Measurements from ENCODE around the gene MRPL51. TPM values are rescaled to one million over a fixed set of nuclear protein-coding genes. Genes with fewer than 3 reads are reported as not detected.
"Not testable (repeated sequence)": the region's sequence is repeated elsewhere in the genome, so short reads cannot be mapped to it uniquely, and the experiment has no call there.

Gene MRPL51
- polyA plus RNA-seq (2013, experiment 1 of 2): 233 TPM
- polyA plus RNA-seq (2013, experiment 2 of 2): 231 TPM

DNA sequence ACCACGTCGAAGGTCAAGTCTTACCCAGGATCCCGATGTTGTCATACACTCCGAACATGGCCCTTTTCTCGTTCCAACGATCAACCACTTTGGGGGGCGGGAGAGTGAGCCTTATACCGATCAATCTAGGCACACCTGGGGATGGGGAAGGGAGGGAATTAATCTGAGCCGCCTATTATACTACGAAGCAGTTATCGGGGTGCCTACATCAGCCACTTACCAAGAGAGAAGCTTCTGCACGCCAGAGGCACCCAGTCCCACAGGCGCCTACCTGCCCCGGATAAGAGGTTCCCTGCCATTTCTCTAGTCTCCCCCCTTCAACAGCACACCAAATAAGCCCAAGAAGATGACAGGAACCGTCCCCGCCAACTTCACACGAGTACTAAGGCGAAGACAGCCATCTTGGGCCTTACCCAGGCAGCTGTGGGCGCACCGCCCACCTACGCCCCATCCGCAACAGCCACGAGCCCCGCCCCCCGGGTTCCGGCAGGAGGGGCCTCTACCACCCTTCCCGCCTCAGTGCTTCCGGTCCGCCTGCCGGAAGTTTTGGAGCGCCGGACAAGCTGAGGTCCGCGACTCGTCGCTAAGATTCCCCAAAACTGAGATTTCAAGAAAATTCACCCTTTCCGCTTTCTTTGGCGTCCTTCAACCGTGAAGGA is at the start of gene MRPL51:
Gene MRPL51 (minus strand): TSS at position 425 of the 659 bp plus-strand sequence. CDS start 126 bp downstream, at position 299.
- Histone ChIP-seq H3K27me3 (ENCODE audit: insufficient read depth, low read length) (no peaks in the 10 kb centered on the region), H3K27ac (ENCODE audit: low read depth, low read length) (peak within 1 kb of the TSS; percentile 98)

DNA sequence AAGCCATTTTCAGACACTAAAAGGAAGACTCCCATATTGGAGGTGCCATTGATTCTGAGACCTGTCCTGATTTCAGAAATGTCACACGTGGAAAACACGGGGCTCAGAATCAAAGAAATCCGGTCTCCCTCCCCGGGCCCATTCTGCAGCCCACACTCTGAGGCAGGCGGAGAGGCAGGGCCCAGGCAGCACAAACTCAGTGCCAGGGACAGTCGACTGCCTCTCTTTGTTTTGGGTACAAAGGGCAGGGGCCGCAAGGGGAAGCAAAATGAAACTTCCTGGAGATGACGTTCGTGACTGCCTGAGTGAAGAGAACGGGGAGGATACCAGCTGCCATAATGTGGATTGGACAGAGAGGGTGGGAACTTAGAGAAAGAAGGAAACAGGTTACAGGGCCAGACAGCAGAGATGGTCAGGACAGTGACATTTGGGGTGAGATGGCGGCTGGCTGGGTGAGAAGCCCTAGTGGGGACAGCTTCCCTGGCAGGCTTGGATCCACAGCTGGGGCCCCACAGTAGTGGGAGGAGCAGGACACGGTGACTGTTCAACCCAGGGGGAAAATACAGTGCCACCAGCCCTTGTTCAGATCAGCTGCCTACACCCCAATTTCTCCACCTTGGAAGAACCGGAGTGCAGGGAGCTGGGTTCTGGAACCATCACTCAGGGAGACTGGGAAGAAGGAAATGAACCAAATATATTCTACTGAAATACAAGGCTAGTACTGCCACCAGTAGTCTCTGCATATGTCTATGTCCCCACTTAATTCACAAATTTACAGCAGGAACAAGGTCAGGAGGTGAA is 49.3 kb upstream of the MRPL51 start:
- no peaks in the 10 kb centered on the region for H3K9me3 ChIP-seq (ENCODE audit: insufficient read depth, low read depth, low read length)
- H3K27me3 ChIP-seq (ENCODE audit: insufficient read depth, low read length): no peaks in the 10 kb centered on the region
- peaks cover 6% of the 10 kb centered on the region for H3K4me1 ChIP-seq (ENCODE audit: insufficient read depth, low read length)
- no peak overlapping the region for H3K4me3 ChIP-seq (ENCODE audit: low read length)
- no peak overlapping the region for H3K27ac ChIP-seq (ENCODE audit: low read depth, low read length)
- H3K36me3 ChIP-seq (ENCODE audit: insufficient read depth, low read length): peaks cover 44% of the 10 kb centered on the region
- WGBS: 88% methylated on average over 13 of the region's 13 CpGs
- H3K9ac ChIP-seq (ENCODE audit: low read depth, low read length): no peak overlapping the region

More for the DNA sequence above, at the start of gene MRPL51:
- Histone ChIP-seq H3K4me1 (ENCODE audit: insufficient read depth, low read length) (peaks cover 7% of the 10 kb centered on the region), H3K9me3 (ENCODE audit: insufficient read depth, low read depth, low read length) (no peaks in the 10 kb centered on the region), H3K36me3 (ENCODE audit: insufficient read depth, low read length) (peaks cover 39% of the 10 kb centered on the region), H3K4me3 (ENCODE audit: low read length) (peak within 1 kb of the TSS; percentile 97), H3K9ac (ENCODE audit: low read depth, low read length) (peak within 1 kb of the TSS; percentile 96)
- 1% methylated on average over 38 of the region's 39 CpGs for WGBS

DNA sequence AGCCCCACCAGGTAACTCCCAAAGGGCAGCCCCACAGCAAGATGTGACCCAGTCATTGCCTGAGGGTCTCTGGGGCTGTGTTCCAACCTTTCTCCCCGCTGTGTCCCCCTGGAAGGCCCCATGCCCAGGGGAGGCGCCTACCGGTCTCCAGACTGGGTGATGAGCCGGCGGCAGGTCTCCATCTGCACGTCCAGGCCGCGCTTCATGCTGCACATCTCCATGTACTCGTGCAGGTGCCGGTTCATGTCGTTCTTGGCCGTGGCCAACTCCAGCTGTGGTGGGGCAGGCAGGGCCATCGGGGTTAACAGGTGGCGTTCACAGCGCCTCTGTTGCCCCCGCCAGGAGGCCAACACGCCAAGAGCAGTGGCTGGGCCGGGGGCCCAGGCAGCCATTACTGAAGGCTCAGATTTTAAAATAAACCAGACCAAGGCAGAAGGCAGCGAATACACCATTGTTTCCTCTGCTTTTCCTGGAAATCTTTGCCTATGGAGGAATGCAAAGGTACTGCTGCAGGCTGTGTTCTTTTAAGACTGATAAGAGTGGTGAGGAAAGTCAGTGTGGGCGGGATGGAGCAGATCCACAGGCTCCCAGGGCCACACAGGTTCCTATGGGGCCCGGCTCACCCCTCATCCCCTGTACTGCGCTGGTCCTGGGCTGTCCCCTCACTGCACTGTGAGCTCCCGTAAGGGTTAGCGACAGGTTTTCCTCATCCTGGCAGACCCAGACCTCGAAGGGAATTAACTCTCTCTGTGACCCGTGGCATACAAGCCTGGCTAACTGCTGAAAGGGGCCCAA is 48.5 kb upstream of the MRPL51 start:
- H3K27ac ChIP-seq (ENCODE audit: low read depth, low read length): peak overlapping the region; percentile 33; the same call in 1 of the 2 replicates
- WGBS: 93% methylated on average over 26 of the region's 26 CpGs
- no peaks in the 10 kb centered on the region for H3K27me3 ChIP-seq (ENCODE audit: insufficient read depth, low read length)
- no peak overlapping the region for H3K9ac ChIP-seq (ENCODE audit: low read depth, low read length)
- peaks cover 44% of the 10 kb centered on the region for H3K36me3 ChIP-seq (ENCODE audit: insufficient read depth, low read length)
- H3K4me1 ChIP-seq (ENCODE audit: insufficient read depth, low read length): peaks cover 6% of the 10 kb centered on the region
- no peak overlapping the region for H3K4me3 ChIP-seq (ENCODE audit: low read length)
- no peaks in the 10 kb centered on the region for H3K9me3 ChIP-seq (ENCODE audit: insufficient read depth, low read depth, low read length)

DNA sequence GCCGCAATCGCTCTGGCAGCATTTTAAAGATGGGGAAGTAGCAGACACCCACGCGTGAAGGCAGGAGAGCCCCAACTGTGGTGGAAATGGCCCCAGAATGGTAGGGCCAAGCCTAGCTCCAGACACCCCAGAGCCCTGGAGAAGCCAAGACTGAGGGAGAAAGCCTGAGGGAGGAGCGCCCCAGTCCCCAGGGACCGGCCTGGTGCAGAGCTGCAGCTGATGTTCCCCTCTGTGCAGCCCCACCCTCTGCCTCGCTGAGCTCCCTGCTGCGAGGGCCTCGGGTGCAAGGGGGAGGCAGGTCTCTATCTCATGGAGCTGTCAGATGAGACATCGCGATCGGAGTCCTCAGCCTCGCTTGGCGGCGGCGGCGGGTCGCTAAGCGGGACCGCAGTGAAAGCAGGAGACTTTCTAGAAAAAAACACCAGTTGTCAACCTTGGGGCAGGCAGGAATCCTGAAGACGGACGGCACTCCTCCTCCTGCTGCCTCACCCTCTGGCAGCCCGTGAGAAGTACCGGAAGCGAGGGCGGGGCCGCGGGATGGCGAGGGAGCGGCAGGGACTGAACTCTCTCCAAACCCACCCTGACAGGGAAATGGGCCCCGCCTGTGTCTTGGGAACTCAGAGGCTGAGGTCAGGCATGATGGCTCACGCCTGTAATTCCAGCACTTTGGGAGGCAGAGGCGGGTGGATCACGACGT is 47.3 kb upstream of the MRPL51 start:
- Histone ChIP-seq H3K36me3 (ENCODE audit: insufficient read depth, low read length) (peaks cover 48% of the 10 kb centered on the region), H3K9ac (ENCODE audit: low read depth, low read length) (no peak overlapping the region), H3K4me1 (ENCODE audit: insufficient read depth, low read length) (peaks cover 11% of the 10 kb centered on the region), H3K9me3 (ENCODE audit: insufficient read depth, low read depth, low read length) (no peaks in the 10 kb centered on the region), H3K27me3 (ENCODE audit: insufficient read depth, low read length) (no peaks in the 10 kb centered on the region), H3K4me3 (ENCODE audit: low read length) (peak overlapping the region; percentile 13; the same call in 1 of the 2 replicates), H3K27ac (ENCODE audit: low read depth, low read length) (peak overlapping the region; percentile 50; the same call in 1 of the 2 replicates)
- 18% methylated on average over 35 of the region's 35 CpGs for WGBS

DNA sequence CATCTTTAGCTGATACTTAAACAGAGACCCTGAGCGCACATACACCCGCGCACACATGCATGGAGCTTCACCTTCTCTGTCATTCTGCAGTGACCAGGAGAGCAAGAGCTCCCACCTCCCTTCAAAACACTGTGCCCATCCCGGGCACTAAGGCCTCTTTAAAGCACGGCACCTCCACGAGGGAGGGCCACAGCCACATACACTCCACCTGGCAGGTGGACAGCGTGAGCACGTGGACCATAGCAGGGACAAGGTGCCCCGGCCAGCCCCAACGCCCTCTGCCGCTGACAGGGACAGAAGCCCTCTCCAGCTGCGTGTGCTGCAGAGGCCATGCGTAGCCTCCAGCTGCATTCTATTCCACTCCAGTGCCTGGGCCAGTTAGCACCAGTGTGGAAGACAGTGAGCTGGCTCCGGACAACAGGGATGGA is 46.7 kb upstream of the MRPL51 start:
- H3K27me3 ChIP-seq (ENCODE audit: insufficient read depth, low read length): no peaks in the 10 kb centered on the region
- 79% methylated on average over 14 of the region's 14 CpGs for WGBS
- peaks cover 52% of the 10 kb centered on the region for H3K36me3 ChIP-seq (ENCODE audit: insufficient read depth, low read length)
- no peak overlapping the region for H3K9ac ChIP-seq (ENCODE audit: low read depth, low read length)
- no peak overlapping the region for H3K4me3 ChIP-seq (ENCODE audit: low read length)
- H3K4me1 ChIP-seq (ENCODE audit: insufficient read depth, low read length): peaks cover 11% of the 10 kb centered on the region
- no peaks in the 10 kb centered on the region for H3K9me3 ChIP-seq (ENCODE audit: insufficient read depth, low read depth, low read length)
- H3K27ac ChIP-seq (ENCODE audit: low read depth, low read length): no peak overlapping the region; the same call in 1 of the 2 replicates

DNA sequence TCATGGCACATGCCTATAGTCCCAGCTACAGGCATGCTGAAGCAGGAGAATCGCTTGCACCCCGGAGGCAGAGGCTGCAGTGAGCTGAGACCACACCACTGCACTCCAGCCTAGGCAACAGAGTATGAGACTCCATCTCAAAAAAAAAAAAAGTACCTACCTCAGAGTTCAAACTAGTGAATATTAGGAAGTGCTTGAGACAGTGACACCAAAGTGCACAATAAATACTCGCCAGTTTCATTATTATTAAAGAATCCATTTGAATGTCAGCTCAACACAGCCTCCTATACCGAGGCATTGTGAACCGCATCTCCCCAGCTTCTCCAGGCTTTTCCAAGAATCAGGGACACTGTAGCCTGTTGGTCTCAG is 46.2 kb upstream of the MRPL51 start:
- Histone ChIP-seq H3K9ac (ENCODE audit: low read depth, low read length) (no peak overlapping the region), H3K36me3 (ENCODE audit: insufficient read depth, low read length) (peaks cover 48% of the 10 kb centered on the region), H3K4me1 (ENCODE audit: insufficient read depth, low read length) (peaks cover 11% of the 10 kb centered on the region), H3K4me3 (ENCODE audit: low read length) (no peak overlapping the region), H3K27ac (ENCODE audit: low read depth, low read length) (peak overlapping the region; percentile 75; the same call in 1 of the 2 replicates), H3K27me3 (ENCODE audit: insufficient read depth, low read length) (no peaks in the 10 kb centered on the region), H3K9me3 (ENCODE audit: insufficient read depth, low read depth, low read length) (no peaks in the 10 kb centered on the region)
- WGBS: 84% methylated on average over 5 of the region's 5 CpGs

DNA sequence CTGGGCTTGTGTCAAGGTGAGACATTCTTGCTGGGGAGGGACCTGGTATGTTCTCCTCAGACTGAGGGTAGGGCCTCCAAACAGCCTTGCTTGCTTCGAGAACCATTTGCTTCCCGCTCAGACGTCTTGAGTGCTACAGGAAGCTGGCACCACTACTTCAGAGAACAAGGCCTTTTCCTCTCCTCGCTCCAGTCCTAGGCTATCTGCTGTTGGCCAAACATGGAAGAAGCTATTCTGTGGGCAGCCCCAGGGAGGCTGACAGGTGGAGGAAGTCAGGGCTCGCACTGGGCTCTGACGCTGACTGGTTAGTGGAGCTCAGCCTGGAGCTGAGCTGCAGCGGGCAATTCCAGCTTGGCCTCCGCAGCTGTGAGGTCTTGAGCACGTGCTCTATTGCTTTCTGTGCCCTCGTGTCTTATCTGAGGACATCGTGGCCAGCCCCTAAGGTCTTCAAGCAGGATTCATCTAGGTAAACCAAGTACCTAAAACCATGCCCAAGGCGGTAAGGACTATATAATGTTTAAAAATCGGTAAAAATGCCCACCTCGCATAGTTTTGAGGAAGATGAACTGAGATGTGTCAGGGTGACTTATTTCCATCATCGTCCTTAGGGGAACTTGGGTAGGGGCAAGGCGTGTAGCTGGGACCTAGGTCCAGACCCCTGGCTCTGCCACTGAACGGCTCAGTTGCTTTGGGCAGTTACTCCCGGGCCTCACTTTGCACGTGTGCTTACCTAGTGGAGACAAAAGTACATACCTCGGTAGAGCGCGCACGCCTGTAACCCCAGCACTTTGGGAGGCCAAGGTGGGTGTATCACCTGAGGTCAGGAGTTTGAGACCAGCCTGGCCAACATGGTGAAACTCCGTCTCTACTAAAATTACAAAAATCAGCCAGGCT is 45.6 kb upstream of the MRPL51 start:
- peak overlapping the region; percentile 75 for H3K27ac ChIP-seq (ENCODE audit: low read depth, low read length)
- H3K4me3 ChIP-seq (ENCODE audit: low read length): no peak overlapping the region
- 81% methylated on average over 24 of the region's 24 CpGs for WGBS
- H3K9me3 ChIP-seq (ENCODE audit: insufficient read depth, low read depth, low read length): no peaks in the 10 kb centered on the region
- no peaks in the 10 kb centered on the region for H3K27me3 ChIP-seq (ENCODE audit: insufficient read depth, low read length)
- peaks cover 44% of the 10 kb centered on the region for H3K36me3 ChIP-seq (ENCODE audit: insufficient read depth, low read length)
- H3K4me1 ChIP-seq (ENCODE audit: insufficient read depth, low read length): peaks cover 11% of the 10 kb centered on the region
- H3K9ac ChIP-seq (ENCODE audit: low read depth, low read length): no peak overlapping the region

DNA sequence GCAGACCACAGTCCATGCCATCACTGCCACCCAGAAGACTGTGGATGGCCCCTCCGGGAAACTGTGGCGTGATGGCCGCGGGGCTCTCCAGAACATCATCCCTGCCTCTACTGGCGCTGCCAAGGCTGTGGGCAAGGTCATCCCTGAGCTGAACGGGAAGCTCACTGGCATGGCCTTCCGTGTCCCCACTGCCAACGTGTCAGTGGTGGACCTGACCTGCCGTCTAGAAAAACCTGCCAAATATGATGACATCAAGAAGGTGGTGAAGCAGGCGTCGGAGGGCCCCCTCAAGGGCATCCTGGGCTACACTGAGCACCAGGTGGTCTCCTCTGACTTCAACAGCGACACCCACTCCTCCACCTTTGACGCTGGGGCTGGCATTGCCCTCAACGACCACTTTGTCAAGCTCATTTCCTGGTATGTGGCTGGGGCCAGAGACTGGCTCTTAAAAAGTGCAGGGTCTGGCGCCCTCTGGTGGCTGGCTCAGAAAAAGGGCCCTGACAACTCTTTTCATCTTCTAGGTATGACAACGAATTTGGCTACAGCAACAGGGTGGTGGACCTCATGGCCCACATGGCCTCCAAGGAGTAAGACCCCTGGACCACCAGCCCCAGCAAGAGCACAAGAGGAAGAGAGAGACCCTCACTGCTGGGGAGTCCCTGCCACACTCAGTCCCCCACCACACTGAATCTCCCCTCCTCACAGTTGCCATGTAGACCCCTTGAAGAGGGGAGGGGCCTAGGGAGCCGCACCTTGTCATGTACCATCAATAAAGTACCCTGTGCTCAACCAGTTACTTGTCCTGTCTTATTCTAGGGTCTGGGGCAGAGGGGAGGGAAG is 44.7 kb upstream of the MRPL51 start:
- H3K4me1 ChIP-seq (ENCODE audit: insufficient read depth, low read length): peaks cover 13% of the 10 kb centered on the region
- peaks cover 44% of the 10 kb centered on the region for H3K36me3 ChIP-seq (ENCODE audit: insufficient read depth, low read length)
- WGBS: 68% methylated on average over 16 of the region's 17 CpGs
- peak overlapping the region; percentile 4; the same call in 1 of the 2 replicates for H3K4me3 ChIP-seq (ENCODE audit: low read length)
- H3K27ac ChIP-seq (ENCODE audit: low read depth, low read length): peak overlapping the region; percentile 75
- H3K9ac ChIP-seq (ENCODE audit: low read depth, low read length); H3K27me3 ChIP-seq (ENCODE audit: insufficient read depth, low read length); H3K9me3 ChIP-seq (ENCODE audit: insufficient read depth, low read depth, low read length): not testable (repeated sequence)

DNA sequence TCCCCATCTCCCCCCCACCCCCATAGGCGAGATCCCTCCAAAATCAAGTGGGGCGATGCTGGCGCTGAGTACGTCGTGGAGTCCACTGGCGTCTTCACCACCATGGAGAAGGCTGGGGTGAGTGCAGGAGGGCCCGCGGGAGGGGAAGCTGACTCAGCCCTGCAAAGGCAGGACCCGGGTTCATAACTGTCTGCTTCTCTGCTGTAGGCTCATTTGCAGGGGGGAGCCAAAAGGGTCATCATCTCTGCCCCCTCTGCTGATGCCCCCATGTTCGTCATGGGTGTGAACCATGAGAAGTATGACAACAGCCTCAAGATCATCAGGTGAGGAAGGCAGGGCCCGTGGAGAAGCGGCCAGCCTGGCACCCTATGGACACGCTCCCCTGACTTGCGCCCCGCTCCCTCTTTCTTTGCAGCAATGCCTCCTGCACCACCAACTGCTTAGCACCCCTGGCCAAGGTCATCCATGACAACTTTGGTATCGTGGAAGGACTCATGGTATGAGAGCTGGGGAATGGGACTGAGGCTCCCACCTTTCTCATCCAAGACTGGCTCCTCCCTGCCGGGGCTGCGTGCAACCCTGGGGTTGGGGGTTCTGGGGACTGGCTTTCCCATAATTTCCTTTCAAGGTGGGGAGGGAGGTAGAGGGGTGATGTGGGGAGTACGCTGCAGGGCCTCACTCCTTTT is 44.0 kb upstream of the MRPL51 start:
- Histone ChIP-seq H3K4me3 (ENCODE audit: low read length) (peak overlapping the region; percentile 97; the same call in 1 of the 2 replicates), H3K27me3 (ENCODE audit: insufficient read depth, low read length) (no peaks in the 10 kb centered on the region), H3K4me1 (ENCODE audit: insufficient read depth, low read length) (peaks cover 20% of the 10 kb centered on the region), H3K36me3 (ENCODE audit: insufficient read depth, low read length) (peaks cover 46% of the 10 kb centered on the region), H3K9me3 (ENCODE audit: insufficient read depth, low read depth, low read length) (no peaks in the 10 kb centered on the region), H3K27ac (ENCODE audit: low read depth, low read length) (peak overlapping the region; percentile 99; the same call in 1 of the 2 replicates), H3K9ac (ENCODE audit: low read depth, low read length) (peak overlapping the region; percentile 99; the same call in 1 of the 2 replicates)
- 88% methylated on average over 16 of the region's 19 CpGs for WGBS
